Epithelial cell of esophagus (primary cell): ENCODE results near the gene IDS.
"Not testable (repeated sequence)": the region's sequence is repeated elsewhere in the genome, so short reads cannot be mapped to it uniquely, and the experiment has no call there.

Experiments used
- DNase-seq: peaks from one replicate; pipeline ENCODE4 v3.0.0; 2010; ENCODE audit warnings: low read depth
- H3K4me3 ChIP-seq: 2 replicates; pipeline ENCODE4 v1.5.1; 2011; ENCODE audit warnings: mild to moderate bottlenecking, low read length, control low read depth
- CTCF ChIP-seq: IDR thresholded peaks from 2 replicates; pipeline ENCODE4 v1.5.1; 2011; ENCODE audit warnings: low read depth, mild to moderate bottlenecking, low read length, control low read depth, inconsistent platforms; ENCODE audit not compliant: insufficient read depth; ENCODE audit errors: missing control alignments

Gene IDS

GRCh38 chrX:149504915-149505651 lies at the start of gene IDS:
TSS of gene IDS (minus strand) at chrX:149505306. CDS start at chrX:149505137, 169 bp downstream.
- peak; percentile 90 for DNase-seq
- TF ChIP-seq CTCF: no peak
- H3K4me3 ChIP-seq: peak within 1 kb of the TSS; percentile 57

- not testable (repeated sequence) for H3K4me3 ChIP-seq, DNase-seq
Observed at GRCh38 chrX:149551939-149552248, 46.8 kb upstream of the IDS start.

GRCh38 chrX:149551245-149551938 lies 46.3 kb upstream of the IDS start:
- DNase-seq, H3K4me3 ChIP-seq: not testable (repeated sequence)

- not testable (repeated sequence) for H3K4me3 ChIP-seq, DNase-seq
Observed at GRCh38 chrX:149550454-149550853, 45.3 kb upstream of the IDS start.

- not testable (repeated sequence) for DNase-seq, H3K4me3 ChIP-seq
Observed at GRCh38 chrX:149549701-149550100, 44.6 kb upstream of the IDS start, which contains the start of gene HSFX3. TSS of gene HSFX3 (minus strand) at chrX:149549924. CDS start at chrX:149549852, 72 bp downstream.

- DNase-seq, H3K4me3 ChIP-seq: not testable (repeated sequence)
Observed at GRCh38 chrX:149547782-149548181, 42.7 kb upstream of the IDS start.

- not testable (repeated sequence) for DNase-seq, H3K4me3 ChIP-seq
Observed at GRCh38 chrX:149546962-149547361, 41.9 kb upstream of the IDS start.

- DNase-seq: peak; percentile 24
- H3K4me3 ChIP-seq: not testable (repeated sequence)
Observed at GRCh38 chrX:149545545-149546543, 40.7 kb upstream of the IDS start.

- no peak for TF ChIP-seq CTCF
- peak overlapping the region; percentile 61 for H3K4me3 ChIP-seq
- no peak for DNase-seq
Observed at GRCh38 chrX:149541521-149542047, 36.5 kb upstream of the IDS start.

GRCh38 chrX:149540621-149541520 lies 35.8 kb upstream of the IDS start, which contains the start of gene EOLA1:
TSS of gene EOLA1 (plus strand) at chrX:149541012. CDS start at chrX:149545631, 4,619 bp downstream.
- DNase-seq: peak; percentile 93
- H3K4me3 ChIP-seq: peak within 1 kb of the TSS; percentile 61
- TF ChIP-seq CTCF: no peak
